SKM-1 (cell line): ENCODE data around the gene SLC13A5.

ENCODE experiments used
- DNase-seq: peaks from one replicate; lab custom pipeline; 2025; ENCODE audit not compliant: unreplicated experiment; lab: John Stamatoyannopoulos, UW

The SLC13A5 gene

DNA sequence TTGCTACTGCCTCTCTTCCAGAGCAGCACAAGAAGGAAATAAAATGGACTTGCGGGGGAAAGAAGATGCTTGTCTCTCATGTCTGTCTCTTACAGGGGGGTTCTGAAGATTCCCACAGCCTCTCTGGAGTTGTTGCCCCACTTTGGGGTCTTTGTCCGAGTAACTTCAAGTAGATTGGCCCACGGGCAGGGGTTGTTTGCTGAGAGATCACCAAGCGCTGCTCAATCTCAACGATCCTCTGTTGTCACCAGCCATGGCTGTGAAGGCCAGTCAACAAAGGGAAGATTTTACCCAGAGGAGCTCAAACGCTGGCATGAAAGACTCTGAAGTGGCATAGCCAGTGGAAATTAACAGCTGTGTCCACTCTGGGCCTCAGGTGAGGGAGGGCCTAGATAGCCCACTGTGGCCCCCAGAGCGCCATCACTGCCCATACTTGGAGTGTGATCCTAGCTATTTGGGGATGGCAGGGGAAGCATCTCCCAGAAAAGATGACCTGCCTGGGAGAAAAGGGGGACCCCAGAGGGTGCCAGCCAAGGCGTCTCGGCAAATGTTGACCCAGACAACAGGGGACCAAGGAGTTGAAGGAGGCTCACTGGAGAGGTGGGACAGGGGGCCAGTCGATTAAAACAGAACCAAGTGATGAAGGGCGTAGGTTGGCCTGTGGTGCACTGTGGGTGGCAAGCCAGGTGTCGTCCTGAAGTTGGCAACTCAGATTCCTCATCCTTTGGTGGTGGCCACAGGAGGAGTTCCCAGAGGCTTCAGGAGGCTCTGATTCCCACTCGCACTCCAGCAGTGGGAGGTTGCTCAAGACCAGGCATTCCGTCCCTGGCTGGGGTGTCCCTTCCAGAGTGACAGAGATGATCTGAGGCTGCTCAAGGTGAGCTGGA is 28.0 kb downstream of the SLC13A5 start:
- DNase-seq, result no peak

DNA sequence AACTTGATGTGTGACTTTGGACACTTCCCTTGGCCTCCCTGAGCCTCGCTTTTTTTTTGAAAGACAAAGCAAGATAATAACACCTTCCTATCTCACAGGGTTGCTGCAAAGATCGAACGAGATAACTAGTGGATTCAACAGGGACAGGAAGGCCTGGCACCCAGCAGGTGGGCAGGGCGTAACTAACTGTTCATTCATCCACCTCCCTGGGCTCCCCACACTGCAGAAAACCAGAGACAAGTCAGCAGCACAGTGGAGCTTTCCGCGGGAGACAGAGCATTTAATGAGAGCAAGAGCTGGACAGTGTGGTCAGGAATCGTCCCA is 28.7 kb downstream of the SLC13A5 start:
- DNase-seq, result no peak

DNA sequence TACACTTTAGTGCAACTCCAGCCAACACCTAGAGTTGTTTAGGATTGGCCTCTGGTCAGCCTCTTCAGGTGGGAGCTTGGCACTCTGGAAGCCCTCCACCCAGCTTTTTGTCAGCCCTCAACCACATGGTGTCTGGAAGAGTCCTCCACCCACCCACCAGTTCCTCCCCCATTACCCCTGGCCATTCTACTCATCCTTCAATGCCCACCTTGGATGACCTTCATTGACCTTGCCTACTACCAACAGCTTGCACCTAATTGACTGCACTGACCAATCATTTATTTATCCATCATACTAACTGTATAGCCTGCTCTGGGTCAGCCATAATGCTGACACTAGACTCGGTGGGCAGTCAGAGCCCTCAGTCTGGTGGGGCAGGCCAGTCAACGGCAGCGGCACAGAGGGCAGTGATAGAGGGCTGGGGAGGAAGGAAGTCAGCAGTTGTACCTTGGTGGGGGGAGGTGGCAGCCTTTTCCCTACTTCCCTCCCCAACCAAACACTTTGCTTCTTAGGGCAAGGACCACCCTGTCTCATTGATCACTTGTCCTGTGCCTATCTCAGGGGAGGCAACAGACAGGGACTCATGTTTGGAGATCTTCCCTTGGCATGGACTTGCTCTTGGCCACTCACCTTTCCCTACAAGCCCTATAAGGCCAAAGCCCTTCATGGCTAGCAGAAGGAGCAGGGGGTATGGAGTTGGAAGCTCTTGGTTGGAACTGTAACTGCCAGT is 29.3 kb downstream of the SLC13A5 start:
- no peak for DNase-seq

DNA sequence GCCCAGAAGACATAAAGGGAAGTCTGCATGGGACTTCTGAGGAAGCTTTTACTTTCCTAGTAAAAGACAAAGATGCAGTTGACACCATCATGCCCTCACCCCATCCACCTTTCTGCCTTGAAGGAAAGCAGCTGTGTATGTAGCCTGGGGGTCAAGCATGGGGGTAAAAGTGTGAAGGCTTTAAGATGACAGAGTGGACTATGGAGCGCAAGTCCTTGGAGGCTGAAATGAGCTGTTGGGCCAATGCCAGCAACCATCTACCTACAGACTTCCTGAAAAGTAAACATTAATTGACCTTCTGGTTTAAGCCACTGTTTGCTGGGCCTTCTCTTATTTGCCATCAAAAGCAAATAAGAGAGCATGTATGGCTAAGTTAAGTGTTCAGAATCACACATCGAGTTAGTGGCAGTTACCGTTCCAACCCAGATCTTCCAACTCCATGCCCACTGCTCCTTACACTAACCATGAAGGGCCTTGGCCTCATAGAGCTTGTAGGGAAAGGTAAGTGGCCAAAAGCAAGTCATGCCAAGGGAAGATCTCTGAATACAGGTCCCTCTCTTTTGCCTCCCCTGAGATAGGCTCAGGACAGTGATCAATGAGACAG is 30.0 kb downstream of the SLC13A5 start:
- no peak for DNase-seq

DNA sequence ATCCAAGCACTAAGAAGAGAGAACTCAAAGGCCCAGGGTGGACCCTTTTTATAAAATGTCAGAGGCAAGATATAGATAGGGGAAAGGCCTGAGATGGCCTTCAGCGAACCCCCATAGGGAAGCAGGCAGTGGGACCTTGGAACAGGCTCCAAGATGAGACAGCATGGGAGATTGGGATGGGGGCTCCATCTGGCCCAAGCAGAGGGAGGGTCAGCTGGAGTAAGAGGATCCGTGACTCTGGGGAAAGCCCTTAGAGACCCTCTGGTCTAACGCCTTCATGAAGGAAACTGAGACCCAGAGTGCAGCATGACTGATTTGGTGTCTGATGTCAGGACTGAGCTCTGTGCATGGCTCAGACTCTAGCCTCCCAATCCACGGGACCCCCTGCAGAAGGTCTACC is 30.8 kb downstream of the SLC13A5 start:
- no peak for DNase-seq

DNA sequence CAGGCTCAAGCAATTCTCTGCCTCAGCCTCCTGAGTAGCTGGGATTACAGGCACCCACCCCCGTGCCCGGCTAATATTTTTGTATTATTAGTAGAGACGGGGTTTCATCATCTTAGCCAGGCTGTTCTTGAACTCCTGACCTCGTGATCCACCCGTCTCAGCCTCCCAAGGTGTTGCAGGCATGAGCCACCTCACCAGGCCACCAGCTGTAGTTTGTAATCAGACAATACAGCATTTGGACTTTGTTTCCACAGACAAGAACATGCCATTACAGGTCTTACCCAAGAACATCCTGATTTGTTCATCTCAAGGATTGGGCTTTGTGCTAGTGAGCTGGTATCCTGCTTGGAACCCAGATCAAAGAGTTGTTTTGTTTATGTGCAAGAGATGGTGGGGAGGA is 31.5 kb downstream of the SLC13A5 start:
- DNase-seq, result no peak

DNA sequence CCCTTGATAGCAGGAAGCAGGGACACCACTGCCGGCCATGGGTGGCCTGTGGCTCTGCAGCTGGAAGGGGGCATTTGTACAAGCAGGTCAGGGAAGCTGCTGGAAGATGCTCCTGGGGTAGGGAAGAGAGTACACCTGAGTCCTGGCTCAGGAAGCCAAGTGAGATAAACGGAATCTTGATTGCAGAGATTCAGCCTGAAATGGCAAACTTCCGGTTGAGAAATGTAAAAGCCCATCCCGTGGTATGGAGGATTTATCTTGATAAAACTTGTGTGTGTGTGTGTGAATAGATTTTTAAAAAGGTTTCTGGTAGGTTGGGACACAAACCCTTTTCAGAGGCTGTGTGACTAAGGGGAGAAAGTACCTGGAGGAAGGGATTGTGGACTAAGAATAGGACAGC is 32.0 kb downstream of the SLC13A5 start:
- DNase-seq, result no peak

DNA sequence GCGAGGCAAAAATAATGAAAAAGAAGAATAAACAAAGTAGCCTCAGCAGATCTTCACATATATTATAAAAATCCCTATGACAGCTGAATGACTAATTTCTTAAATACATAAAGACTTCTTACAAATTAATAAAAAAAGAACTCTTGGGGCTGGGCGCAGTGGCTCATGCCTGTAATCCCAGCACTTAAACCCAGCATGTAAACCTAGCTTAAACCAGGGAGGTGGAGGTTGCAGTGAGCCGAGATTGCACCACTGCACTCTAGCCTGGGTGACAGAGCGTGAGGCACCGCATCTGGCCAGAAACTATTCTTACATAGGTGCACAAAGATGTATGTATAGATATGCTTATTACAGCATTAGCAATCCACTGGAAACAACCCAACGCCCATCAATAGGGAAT is 33.9 kb downstream of the SLC13A5 start:
- DNase-seq, result no peak

DNA sequence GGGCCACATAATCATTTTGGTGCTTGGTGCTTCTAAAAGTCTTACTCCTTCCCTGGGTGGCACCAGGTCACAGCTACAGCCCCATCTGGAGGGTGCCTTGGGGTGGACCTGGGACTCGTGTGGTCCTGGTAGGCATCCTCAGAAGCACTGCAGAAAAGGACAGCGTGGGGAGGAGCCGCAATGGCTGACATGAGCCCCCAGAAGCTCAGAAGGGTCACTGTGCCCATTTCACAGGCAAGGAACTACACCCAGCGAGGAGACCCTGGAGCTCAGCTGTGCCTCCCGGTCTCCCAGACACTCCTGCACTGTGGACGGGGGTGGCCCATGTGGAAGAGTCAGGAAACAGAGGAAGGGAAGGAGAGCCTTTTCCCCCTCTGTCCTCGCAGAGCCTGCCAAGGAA is 35.2 kb downstream of the SLC13A5 start:
- DNase-seq, result no peak

DNA sequence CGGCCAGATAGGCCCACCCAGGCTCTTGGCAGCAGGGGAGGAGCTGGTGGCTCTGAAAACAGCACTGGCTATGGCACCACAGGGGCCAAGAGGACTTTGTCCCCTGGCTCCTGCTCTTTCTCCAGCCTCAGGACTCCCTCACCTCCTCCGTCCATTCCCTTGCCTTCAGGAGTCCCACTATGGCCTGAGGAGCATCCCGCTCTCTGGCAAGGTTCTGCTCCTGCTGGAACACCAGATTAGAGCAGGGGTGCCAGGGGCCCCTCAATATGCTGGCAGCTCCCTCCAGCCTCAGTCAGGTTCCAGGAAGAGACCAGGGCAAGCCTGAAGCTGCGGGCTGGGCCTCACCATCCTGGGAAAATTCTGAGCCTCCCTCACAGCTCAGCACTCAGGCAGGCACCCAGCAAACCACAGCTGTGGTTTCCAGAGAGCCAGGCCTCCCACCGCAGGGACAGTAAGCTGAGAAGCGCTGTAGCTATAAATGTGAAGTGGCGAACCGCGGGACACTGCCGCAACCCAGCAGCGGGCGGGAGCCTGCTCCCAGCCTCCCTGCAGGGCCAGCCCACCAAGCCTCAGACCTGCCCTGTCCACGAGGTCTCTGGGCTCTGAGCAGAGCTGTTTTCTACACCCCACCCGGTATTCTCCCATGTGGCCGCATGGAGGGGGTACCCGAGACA is 35.9 kb downstream of the SLC13A5 start:
- no peak for DNase-seq

DNA sequence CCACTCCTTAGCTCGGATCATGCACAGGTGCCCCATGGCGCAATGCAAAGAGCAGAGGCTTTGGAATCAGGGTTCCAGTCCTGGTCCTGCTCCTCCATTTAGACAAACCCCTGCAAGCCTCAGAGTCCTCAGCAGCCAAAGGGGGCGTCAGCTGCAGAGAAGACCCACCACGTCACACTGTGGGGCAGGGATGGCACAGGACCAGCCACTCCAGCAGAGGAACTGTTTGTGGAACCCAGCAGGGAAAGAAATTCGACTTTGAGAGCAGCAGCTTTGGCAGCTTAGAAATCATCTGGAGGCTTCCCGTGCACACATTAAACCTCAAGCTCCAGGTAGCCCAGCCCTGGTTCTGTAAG is 36.4 kb downstream of the SLC13A5 start:
- DNase-seq, result no peak

DNA sequence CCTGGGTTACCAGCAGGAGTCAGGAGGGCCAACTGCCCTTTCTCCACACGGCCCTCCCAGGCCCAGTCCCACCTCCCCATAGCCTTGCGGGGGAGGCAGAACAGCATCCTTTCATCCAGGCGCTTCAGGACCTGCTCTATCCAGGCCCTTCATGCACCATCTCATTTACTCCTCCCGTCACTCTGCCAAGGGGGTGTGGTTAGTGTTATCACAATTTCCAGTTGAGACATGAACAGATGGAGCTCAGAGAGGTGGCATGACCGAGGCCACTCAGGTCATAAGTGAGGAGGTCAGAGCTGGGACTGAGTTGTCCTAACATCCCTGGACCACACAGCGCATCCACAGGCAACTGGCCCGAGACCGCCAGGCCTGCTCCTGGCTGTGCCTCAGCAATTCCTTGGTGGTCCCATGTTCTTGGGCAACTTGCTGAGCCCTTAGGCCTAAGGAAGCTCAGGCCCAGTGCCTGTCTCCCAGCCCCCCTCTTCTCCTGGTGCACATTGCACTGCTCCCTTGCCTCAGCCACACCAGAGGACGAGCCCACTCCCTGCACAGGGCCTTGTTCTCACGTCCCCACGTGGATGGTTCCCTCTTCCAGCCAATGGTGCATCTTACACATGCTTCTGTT is 37.9 kb downstream of the SLC13A5 start:
- DNase-seq, result no peak

DNA sequence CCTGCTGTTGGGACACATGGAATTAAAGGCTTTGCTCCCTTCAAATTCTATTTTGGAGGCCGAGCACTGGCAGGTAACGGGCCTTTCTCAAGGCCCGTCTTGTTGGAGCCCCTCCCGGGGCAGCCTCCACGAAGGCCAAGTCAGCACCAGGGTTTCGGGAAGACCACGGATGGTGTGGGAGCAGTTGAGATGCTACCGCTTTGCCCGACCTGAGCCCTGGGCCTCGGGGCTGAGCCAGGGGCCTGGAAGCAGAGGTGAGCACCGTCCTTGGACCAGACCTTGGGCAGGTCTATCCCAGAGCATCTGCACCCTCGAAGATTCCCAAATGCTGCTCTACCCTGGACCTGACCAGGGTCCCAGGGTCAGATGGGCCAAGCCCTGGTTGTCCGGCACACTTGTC is 38.6 kb downstream of the SLC13A5 start:
- no peak for DNase-seq

DNA sequence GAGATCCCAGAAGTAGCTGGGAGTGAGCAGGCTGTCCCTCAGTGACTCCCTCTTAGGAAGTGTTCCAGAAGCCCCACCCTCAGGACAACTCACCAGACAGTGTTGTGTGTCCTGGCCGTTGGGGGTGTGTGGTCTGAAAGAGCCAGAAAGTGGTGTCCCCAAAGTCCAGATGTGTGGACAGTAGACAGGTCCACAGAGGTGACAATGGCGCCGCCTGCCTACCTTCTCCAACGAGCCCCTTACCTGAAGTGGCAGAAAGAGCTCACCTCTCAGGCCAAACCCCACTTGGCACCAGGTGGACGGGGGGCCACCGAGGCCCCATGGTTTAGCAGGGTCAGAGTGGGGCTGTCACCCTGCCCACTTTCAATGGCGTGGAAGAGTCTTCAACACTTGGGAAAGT is 41.7 kb downstream of the SLC13A5 start:
- DNase-seq, result no peak

DNA sequence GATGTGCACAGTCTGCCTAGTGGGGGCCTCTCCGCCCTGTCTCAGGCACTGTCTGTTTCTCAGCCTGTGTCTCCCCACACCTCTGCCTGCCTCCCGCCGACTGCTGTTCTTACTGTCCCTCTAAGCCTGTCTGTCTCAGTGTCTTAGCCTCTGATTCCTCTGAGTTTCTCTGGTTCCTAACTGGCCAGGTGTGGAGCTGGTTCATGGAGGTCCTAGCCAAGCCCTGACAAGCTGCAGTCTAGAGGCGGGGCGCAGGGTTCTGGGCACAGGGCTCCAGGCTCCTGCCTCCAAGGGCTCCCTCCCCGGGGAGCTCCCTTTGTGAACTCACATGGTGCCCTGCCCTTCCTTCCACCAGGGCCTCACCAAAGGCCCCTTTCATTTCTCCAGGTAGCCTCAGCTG is 42.2 kb downstream of the SLC13A5 start:
- no peak for DNase-seq

DNA sequence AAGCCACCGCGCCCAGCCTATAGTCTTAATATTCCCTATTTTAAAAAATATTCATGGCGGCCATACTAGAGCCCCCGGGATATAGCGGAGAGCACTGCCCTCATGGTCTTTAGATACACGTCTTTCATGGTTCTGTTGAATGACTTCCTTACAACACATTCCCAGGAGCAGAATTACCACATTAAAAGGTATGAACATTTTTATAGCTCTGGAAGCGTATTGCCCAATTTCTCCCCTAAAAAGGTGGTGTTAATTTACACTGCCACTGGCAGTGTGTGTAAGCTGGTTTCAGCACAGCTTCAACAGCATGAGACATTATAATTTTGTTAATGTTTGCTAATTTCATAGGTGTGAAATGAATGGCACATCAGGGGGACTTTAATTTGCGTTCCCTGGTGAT is 42.6 kb downstream of the SLC13A5 start:
- no peak for DNase-seq

DNA sequence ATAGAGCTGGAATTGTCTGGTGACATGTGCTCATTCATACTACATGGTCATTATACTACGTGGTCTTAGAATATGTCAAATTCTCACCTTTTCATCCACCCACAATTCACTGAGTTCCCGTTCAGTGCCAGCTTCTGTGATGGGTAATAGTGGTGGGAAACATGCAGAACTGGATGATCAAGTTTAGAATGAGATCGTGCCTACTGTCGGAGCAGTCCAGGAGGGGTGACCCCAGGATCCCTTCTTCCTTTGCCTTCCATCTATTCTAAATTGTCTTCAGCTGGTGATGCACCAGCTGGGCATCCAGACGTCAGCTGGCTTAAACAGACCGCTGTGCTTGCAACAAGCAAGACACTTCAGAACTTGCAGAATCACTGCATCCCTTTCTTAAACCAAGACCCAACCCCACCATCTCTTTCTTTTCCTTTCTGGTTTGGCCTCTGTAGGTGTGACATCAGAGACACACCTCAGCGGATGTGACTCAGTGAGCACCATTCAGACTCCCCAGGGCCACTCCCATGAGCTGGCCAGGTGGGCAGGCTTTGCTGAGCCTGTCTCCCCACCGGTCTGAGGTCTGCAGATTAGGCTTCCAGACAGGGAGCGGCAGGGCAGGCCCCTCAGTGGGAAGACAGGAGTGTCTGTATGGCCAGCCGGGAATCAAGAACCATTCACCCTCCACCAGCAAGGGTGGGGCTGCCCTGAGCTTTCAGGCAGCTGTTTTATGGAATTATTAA is 43.5 kb downstream of the SLC13A5 start:
- no peak for DNase-seq

DNA sequence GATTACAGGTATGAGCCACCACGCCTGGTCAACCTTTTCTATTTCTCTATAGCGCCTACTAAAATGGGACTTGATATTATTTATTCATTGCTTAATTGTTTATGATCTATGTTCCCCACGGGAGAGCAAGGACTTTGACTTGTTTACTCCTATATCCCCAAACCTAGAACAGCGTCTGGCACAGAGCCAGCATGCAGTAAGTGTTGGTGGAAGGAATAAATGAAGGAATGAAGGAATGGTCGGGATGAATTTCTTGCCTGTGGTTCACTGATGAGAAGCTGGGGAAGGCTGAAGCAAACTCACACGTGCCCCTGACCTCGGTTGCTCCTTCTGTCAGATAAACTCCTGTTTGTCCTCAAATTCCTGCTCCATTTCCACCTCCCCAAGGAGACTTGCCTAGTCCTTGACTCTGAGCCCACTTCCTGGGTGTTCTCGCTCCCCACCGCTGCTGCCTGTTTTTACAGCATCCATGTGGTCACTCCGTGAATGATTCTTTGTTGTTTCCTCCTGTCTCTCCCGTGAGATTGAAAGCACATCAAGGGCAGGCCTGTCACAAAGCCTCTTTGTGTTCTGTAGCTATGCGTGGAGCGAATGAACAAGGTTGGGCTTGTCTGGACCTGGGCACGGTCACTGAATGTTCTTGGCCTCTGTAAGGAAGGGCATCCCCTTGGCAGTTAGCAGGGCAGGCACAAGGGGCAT is 44.3 kb downstream of the SLC13A5 start:
- no peak for DNase-seq

DNA sequence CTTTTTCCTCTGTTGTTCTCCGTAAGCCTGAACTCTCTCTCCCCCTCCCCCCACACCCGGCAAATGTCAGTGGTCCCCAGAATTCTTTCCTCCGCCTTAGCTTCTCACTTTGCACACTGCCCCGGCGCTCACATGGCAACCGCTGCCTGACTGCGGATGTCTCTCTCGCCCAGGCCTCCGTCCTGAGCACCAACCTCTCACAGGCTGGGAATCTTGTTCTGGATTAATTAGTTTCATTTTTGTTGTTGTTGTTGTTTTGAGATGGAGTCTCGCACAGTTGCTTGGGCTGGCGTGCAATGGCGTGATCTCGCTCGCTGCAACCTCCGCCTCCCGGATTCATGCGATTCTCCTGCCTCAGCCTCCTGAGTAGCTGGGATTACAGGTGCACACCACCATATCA is 45.0 kb downstream of the SLC13A5 start:
- DNase-seq, result no peak

DNA sequence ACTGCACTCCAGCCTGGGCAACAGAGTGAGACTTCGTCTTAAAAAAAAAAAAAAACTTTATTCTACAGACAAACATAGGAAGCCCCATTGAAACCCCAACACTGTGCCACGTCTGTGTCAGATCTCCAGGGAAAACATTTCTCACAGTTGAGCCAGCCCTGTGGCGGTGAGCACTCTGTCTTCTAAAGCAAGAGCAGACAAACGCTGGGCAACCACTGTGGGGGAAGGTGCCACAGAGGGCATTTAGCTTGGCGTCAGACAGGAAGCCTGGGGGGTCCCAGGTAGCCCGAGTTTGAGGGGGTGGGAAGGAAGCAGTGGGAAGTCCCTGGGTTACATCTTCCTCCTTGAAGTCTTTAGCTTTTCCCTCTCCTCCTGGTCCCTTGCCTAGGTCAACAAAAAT is 45.7 kb downstream of the SLC13A5 start:
- DNase-seq, result no peak
